PC-9 (cell line): ENCODE measurements around the gene MBD4. TPM values are rescaled to one million over a fixed set of nuclear protein-coding genes. Genes with fewer than 3 reads are reported as not detected.

ENCODE experiments used
- BruUV-seq: library from RNA; stranded (reverse); fragments of 400-500 nt; replicated peaks from 2 replicates; lab custom pipeline; 2021; lab: Mats Ljungman, UMichigan
- CTCF ChIA-PET: fragments of 300-600 bp; sonication (Branson Sonifier 250); formaldehyde crosslinking; loops from one replicate; lab custom pipeline; 2022; ENCODE audit warnings: antibody characterized with exemption; lab: Charles Lee
- POLR2A ChIA-PET: fragments of 300-600 bp; sonication (Branson Sonifier 250); formaldehyde crosslinking; loops from one replicate; lab custom pipeline; 2022; ENCODE audit warnings: antibody characterized with exemption; ENCODE audit not compliant: unreplicated experiment; lab: Charles Lee
- DNase-seq, 2 experiments: peaks; one replicate each; pipeline versions ENCODE4 v3.0.0 to v3.0.0-alpha.2; 2015 to 2022; ENCODE audit warnings: mixed read lengths in 1 of 2
- H2AFZ ChIP-seq: fragments of 200-600 bp; sonication (generic); 2 replicates; pipeline ENCODE4 v1.8.1; 2017; ENCODE audit warnings: antibody characterized with exemption
- H3F3A ChIP-seq: fragments of 200-600 bp; sonication (generic); 2 replicates; pipeline ENCODE4 v1.8.1; 2017; ENCODE audit warnings: antibody characterized with exemption, mild to moderate bottlenecking, low read depth; ENCODE audit not compliant: insufficient read depth
- H3K27ac ChIP-seq: fragments of 200-600 bp; sonication (generic); 2 replicates; pipeline ENCODE4 v1.6.1; 2016; ENCODE audit warnings: mixed run types
- H3K27me3 ChIP-seq: fragments of 200-600 bp; sonication (generic); 2 replicates; pipeline ENCODE4 v1.6.1; 2016; ENCODE audit warnings: low read depth, mixed run types; ENCODE audit not compliant: insufficient read depth
- H3K36me3 ChIP-seq: fragments of 200-600 bp; sonication (generic); 2 replicates; pipeline ENCODE4 v1.6.1; 2016; ENCODE audit warnings: low read depth, mixed run types
- H3K4me1 ChIP-seq: fragments of 200-600 bp; sonication (generic); replicated peaks from 2 replicates; pipeline ENCODE4 v1.6.1; 2016; ENCODE audit warnings: mixed run types; ENCODE audit not compliant: insufficient read depth
- H3K4me2 ChIP-seq: fragments of 200-600 bp; sonication (generic); 2 replicates; pipeline ENCODE4 v1.6.1; 2017; ENCODE audit warnings: mixed run types
- H3K4me3 ChIP-seq: fragments of 200-600 bp; sonication (generic); 2 replicates; pipeline ENCODE4 v1.6.1; 2016; ENCODE audit warnings: mixed run types
- H3K79me2 ChIP-seq: fragments of 200-600 bp; sonication (generic); 2 replicates; pipeline ENCODE4 v1.6.1; 2017; ENCODE audit warnings: low read depth, mixed run types
- H3K9me2 ChIP-seq: fragments of 200-600 bp; sonication (generic); 2 replicates; pipeline ENCODE4 v1.8.1; 2017; ENCODE audit warnings: mild to moderate bottlenecking; ENCODE audit not compliant: insufficient read depth
- H3K9me3 ChIP-seq: fragments of 200-600 bp; sonication (generic); 2 replicates; pipeline ENCODE4 v1.8.1; 2016; ENCODE audit warnings: low read depth; ENCODE audit not compliant: insufficient read depth
- H4K20me1 ChIP-seq: fragments of 200-600 bp; sonication (generic); 2 replicates; pipeline ENCODE4 v1.8.1; 2017; ENCODE audit not compliant: insufficient read depth
- EZH2 ChIP-seq: fragments of 200-600 bp; sonication (generic); IDR thresholded peaks from 2 replicates; pipeline ENCODE4 v1.8.0; 2017; ENCODE audit warnings: antibody characterized with exemption, low read depth
- intact Hi-C: fragments of 100-400 bp; cut with micrococcal nuclease; formaldehyde crosslinking; loops from one replicate; pipeline ENCODE4 v1.10.0; 2022; ENCODE audit not compliant: unreplicated experiment
- total RNA-seq: library from RNA; stranded (reverse); gene quantifications from 2 replicates; pipeline ENCODE4 v1.2.3, GENCODE V29; 2021
- TF ChIP-seq, protein P1 (sequence below): fragments of 200-600 bp; sonication (generic); conservative IDR thresholded peaks from 2 replicates; pipeline ENCODE4 v1.6.1; 2017; ENCODE audit warnings: mixed run types, antibody characterized with exemption, mild to moderate bottlenecking, moderate library complexity

The MBD4 gene
- total RNA-seq, 1 experiment from 2014 or later, result 48.6 TPM

DNA sequence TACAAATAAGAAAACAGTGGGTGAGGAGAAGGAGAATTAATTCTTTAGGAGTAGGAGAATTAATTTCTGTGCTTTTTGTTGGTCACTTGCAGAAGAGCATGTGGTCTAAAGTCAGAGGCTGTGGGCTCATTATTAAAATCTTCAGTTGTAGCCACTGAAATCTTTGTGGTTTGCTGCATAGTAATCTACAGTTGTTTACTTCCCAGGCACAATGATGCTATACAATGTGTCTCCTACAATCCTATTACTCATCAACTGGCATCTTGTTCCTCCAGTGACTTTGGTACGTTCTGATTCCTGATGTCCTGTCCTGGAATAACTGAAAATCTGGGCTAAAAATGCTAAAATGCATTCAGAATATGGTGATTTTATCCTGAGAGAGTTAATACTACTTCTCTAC lies 21.3 kb upstream of the MBD4 start:
- H3K27ac ChIP-seq, result peak overlapping the region; percentile 83
- H4K20me1 ChIP-seq, result no peaks in the 10 kb centered on the region
- BruUV-seq, result no TSS peak
- no peaks in the 10 kb centered on the region for H3K9me3 ChIP-seq
- ChIA-PET CTCF (interaction anchor here (1.0 kb wide), 1 partner anchor 77 kb away, joined by 3 read pairs; no protein-coding TSS in a partner anchor), POLR2A (no interaction called here)
- H3K4me2 ChIP-seq, result peak overlapping the region; percentile 60
- H3K4me3 ChIP-seq, result no peak overlapping the region
- no peaks in the 10 kb centered on the region for H3K9me2 ChIP-seq
- H3K4me1 ChIP-seq, result peaks cover 33% of the 10 kb centered on the region
- intact Hi-C loops, result loop anchor here (1.0 kb wide), 1 partner anchor 24 kb away; no protein-coding TSS in a partner anchor
- no peaks in the 10 kb centered on the region for H3K36me3 ChIP-seq
- H3K27me3 ChIP-seq, result no peaks in the 10 kb centered on the region
- H2AFZ ChIP-seq, result no peak overlapping the region
- H3K79me2 ChIP-seq, result no peaks in the 10 kb centered on the region
- no peak for TF ChIP-seq EZH2
- TF ChIP-seq, protein P1, sequence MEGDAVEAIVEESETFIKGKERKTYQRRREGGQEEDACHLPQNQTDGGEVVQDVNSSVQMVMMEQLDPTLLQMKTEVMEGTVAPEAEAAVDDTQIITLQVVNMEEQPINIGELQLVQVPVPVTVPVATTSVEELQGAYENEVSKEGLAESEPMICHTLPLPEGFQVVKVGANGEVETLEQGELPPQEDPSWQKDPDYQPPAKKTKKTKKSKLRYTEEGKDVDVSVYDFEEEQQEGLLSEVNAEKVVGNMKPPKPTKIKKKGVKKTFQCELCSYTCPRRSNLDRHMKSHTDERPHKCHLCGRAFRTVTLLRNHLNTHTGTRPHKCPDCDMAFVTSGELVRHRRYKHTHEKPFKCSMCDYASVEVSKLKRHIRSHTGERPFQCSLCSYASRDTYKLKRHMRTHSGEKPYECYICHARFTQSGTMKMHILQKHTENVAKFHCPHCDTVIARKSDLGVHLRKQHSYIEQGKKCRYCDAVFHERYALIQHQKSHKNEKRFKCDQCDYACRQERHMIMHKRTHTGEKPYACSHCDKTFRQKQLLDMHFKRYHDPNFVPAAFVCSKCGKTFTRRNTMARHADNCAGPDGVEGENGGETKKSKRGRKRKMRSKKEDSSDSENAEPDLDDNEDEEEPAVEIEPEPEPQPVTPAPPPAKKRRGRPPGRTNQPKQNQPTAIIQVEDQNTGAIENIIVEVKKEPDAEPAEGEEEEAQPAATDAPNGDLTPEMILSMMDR, result no peak
- DNase-seq, result peak in 1 of 2 experiments; percentile 80
- H3F3A ChIP-seq, result peaks cover 31% of the 10 kb centered on the region

DNA sequence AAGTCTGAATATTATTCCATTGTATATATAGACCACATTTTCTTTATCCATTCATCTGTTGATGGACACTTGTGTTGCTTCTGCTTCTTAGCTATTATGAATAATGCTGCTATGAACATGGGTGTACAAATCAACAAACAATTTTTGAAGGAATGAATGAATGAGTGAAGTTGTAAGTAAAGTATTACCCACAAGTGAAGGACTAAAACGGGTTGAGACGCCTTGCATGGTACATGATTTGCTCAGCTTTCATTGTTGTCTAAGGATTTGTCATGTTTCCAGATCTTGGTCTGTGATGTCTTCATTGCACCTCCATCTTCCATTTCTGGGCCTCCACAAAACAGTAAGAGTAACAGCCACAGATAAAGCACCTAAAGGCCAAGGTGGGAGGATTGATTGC lies 20.8 kb upstream of the MBD4 start:
- peak overlapping the region; percentile 83 for H3K27ac ChIP-seq
- no peak for DNase-seq
- TF ChIP-seq, protein P1, result no peak
- no peak for TF ChIP-seq EZH2

GRCh38 chr3:129460155-129460554 lies 20.4 kb upstream of the MBD4 start:
- Histone ChIP-seq H3K4me3 (no peak overlapping the region), H3K79me2 (no peaks in the 10 kb centered on the region), H3K36me3 (no peaks in the 10 kb centered on the region), H3K4me1 (peaks cover 33% of the 10 kb centered on the region), H2AFZ (no peak overlapping the region), H3K27me3 (no peaks in the 10 kb centered on the region), H3K9me3 (no peaks in the 10 kb centered on the region), H3F3A (peaks cover 31% of the 10 kb centered on the region), H3K9me2 (no peaks in the 10 kb centered on the region), H4K20me1 (no peaks in the 10 kb centered on the region), H3K4me2 (peak overlapping the region; percentile 60; the same call in 1 of the 2 replicates), H3K27ac (no peak overlapping the region)
- no peak for DNase-seq
- no TSS peak for BruUV-seq
- ChIA-PET CTCF (no interaction called here), POLR2A (no interaction called here)
- intact Hi-C loops, result no loop called here
- no peak for TF ChIP-seq EZH2
- TF ChIP-seq, protein P1, result no peak

More for the DNA sequence above, 20.8 kb upstream of the MBD4 start:
- H3K9me2 ChIP-seq, result no peaks in the 10 kb centered on the region
- H3K4me1 ChIP-seq, result peaks cover 33% of the 10 kb centered on the region
- no peaks in the 10 kb centered on the region for H4K20me1 ChIP-seq
- no TSS peak for BruUV-seq
- peak overlapping the region; percentile 60; the same call in 1 of the 2 replicates for H3K4me2 ChIP-seq
- H3K9me3 ChIP-seq, result no peaks in the 10 kb centered on the region
- no peak overlapping the region for H3K4me3 ChIP-seq
- H3K79me2 ChIP-seq, result no peaks in the 10 kb centered on the region
- ChIA-PET POLR2A (no interaction called here), CTCF (no interaction called here)
- intact Hi-C loops, result no loop called here
- no peaks in the 10 kb centered on the region for H3K27me3 ChIP-seq
- H3F3A ChIP-seq, result peaks cover 31% of the 10 kb centered on the region
- no peak overlapping the region for H2AFZ ChIP-seq
- H3K36me3 ChIP-seq, result no peaks in the 10 kb centered on the region
